H1 (cell line): ENCODE measurements around the gene PHEX. TPM values are rescaled to one million over a fixed set of nuclear protein-coding genes. Genes with fewer than 3 reads are reported as not detected.

Experiments used
- CTCF ChIA-PET: fragments of 300-600 bp; sonication (Branson Sonifier 250); formaldehyde crosslinking; loops from one replicate; lab custom pipeline; 2021; ENCODE audit not compliant: partially characterized antibody; lab: Charles Lee
- POLR2A ChIA-PET: fragments of 300-600 bp; sonication (Branson Sonifier 250); formaldehyde crosslinking; loops from one replicate; lab custom pipeline; 2021; ENCODE audit warnings: inconsistent platforms; ENCODE audit not compliant: partially characterized antibody; lab: Charles Lee
- DNase-seq, 2 experiments: peaks; one replicate each; pipeline versions ENCODE4 v3.0.0 to v3.0.0-alpha.2; 2010 to 2022; ENCODE audit warnings: low spot score in 2 of 2, low read depth in 1 of 2, mixed read lengths in 1 of 2
- FAIRE-seq: peaks from 2 replicates; lab custom pipeline; 2011; peaks lifted over from hg19 to GRCh38; lab: Jason Lieb, UNC
- H2AFZ ChIP-seq: 2 replicates; pipeline ENCODE4 v1.8.1; 2012; ENCODE audit warnings: low read length, inconsistent platforms
- H2AK5ac ChIP-seq: 2 replicates; pipeline ENCODE4 v1.6.1; 2013; ENCODE audit warnings: low read depth, low read length
- H2BK120ac ChIP-seq: replicated peaks from 2 replicates; pipeline ENCODE3; 2013; ENCODE audit warnings: low read depth, low read length, inconsistent platforms
- H2BK12ac ChIP-seq: 2 replicates; pipeline ENCODE4 v1.6.1; 2013; ENCODE audit warnings: low read depth, low read length
- H2BK15ac ChIP-seq: 2 replicates; pipeline ENCODE4 v1.6.1; 2013; ENCODE audit warnings: low read length
- H2BK20ac ChIP-seq: 2 replicates; pipeline ENCODE4 v1.6.1; 2013; ENCODE audit warnings: low read length
- H2BK5ac ChIP-seq: 2 replicates; pipeline ENCODE4 v1.6.1; 2013; ENCODE audit warnings: low read depth, low read length
- H3K14ac ChIP-seq: 2 replicates; pipeline ENCODE4 v1.6.1; 2013; ENCODE audit warnings: inconsistent platforms; ENCODE audit not compliant: insufficient read length
- H3K18ac ChIP-seq: 2 replicates; pipeline ENCODE4 v1.6.1; 2013; ENCODE audit warnings: low read length; ENCODE audit errors: extremely low read depth
- H3K23ac ChIP-seq: 2 replicates; pipeline ENCODE4 v1.6.1; 2013; ENCODE audit warnings: inconsistent platforms; ENCODE audit not compliant: insufficient read length
- H3K23me2 ChIP-seq: 2 replicates; pipeline ENCODE4 v1.6.1; 2013; ENCODE audit warnings: low read depth, low read length
- H3K27ac ChIP-seq: 2 replicates; pipeline ENCODE4 v1.6.1; 2011; ENCODE audit warnings: low read depth, low read length, inconsistent platforms
- H3K27me3 ChIP-seq, 4 experiments: replicated peaks in 1 of 4; 1 replicate in 1 of 4; 2 replicates in 3 of 4; pipeline versions ENCODE4 v1.6.1 to v1.8.1; 2011 to 2013; ENCODE audit warnings: low read length in 3 of 4, mild to moderate bottlenecking in 3 of 4, inconsistent platforms in 2 of 4, mixed read lengths in 2 of 4, moderate library complexity in 1 of 4; ENCODE audit not compliant: control insufficient read depth in 3 of 4, insufficient read depth in 3 of 4; ENCODE audit errors: extremely low read depth in 1 of 4
- H3K36me3 ChIP-seq, 4 experiments: 2 replicates each; pipeline versions ENCODE4 v1.6.1 to v1.8.1; 2011 to 2013; ENCODE audit warnings: mild to moderate bottlenecking in 4 of 4, low read length in 3 of 4, moderate library complexity in 2 of 4, control low read depth in 1 of 4, inconsistent platforms in 1 of 4; ENCODE audit not compliant: insufficient read depth in 4 of 4, control insufficient read depth in 2 of 4
- H3K4ac ChIP-seq: replicated peaks from 2 replicates; pipeline ENCODE3; 2013; ENCODE audit warnings: low read length, low read depth, mixed read lengths, inconsistent platforms; ENCODE audit not compliant: insufficient read length
- H3K4me1 ChIP-seq, 4 experiments: replicated peaks in 1 of 4; 1 replicate in 1 of 4; 2 replicates in 3 of 4; pipeline versions ENCODE4 v1.6.1 to v1.8.1; 2011 to 2013; ENCODE audit warnings: low read length in 3 of 4, inconsistent platforms in 2 of 4, mixed read lengths in 1 of 4; ENCODE audit not compliant: insufficient read depth in 4 of 4, control insufficient read depth in 3 of 4
- H3K4me2 ChIP-seq, 2 experiments: 2 replicates each; pipeline versions ENCODE4 v1.6.1 to v1.8.1; 2011 to 2013; ENCODE audit warnings: low read depth in 2 of 2, low read length in 2 of 2, control low read depth in 1 of 2, inconsistent platforms in 1 of 2, mild to moderate bottlenecking in 1 of 2; ENCODE audit not compliant: insufficient read depth in 1 of 2
- H3K4me3 ChIP-seq, 4 experiments: fragments of 200-600, 300-600 bp in 1 of 4; sonication (generic), shearing (Covaris generic), sonication (Bioruptor Twin) in 1 of 4; 2 replicates each; pipeline versions ENCODE4 v1.5.1 to v1.8.1; 2011 to 2016; ENCODE audit warnings: low read length in 4 of 4, low read depth in 3 of 4, control low read depth in 2 of 4, inconsistent platforms in 2 of 4, mild to moderate bottlenecking in 2 of 4, mixed read lengths in 1 of 4, moderate library complexity in 1 of 4; ENCODE audit not compliant: insufficient read depth in 2 of 4; ENCODE audit errors: extremely low read depth in 1 of 4
- H3K56ac ChIP-seq: replicated peaks from 2 replicates; pipeline ENCODE3; 2013; ENCODE audit warnings: low read depth, mild to moderate bottlenecking, mixed read lengths, low read length, inconsistent platforms; ENCODE audit not compliant: insufficient read length
- H3K79me1 ChIP-seq: 2 replicates; pipeline ENCODE4 v1.6.1; 2013; ENCODE audit warnings: low read depth, low read length, control low read depth
- H3K79me2 ChIP-seq, 2 experiments: 2 replicates each; pipeline versions ENCODE4 v1.6.1 to v1.8.1; 2012 to 2013; ENCODE audit warnings: low read length in 2 of 2, mild to moderate bottlenecking in 2 of 2, inconsistent platforms in 1 of 2; ENCODE audit not compliant: insufficient read depth in 2 of 2, control insufficient read depth in 1 of 2
- H3K9ac ChIP-seq, 4 experiments: replicated peaks in 1 of 4; 1 replicate in 1 of 4; 2 replicates in 3 of 4; pipeline versions ENCODE4 v1.6.1 to v1.8.1; 2011 to 2013; ENCODE audit warnings: low read depth in 3 of 4, low read length in 3 of 4, control low read depth in 2 of 4, mild to moderate bottlenecking in 2 of 4, moderate library complexity in 2 of 4, inconsistent platforms in 1 of 4; ENCODE audit errors: extremely low read depth in 1 of 4
- H3K9me3 ChIP-seq, 2 experiments: 2 replicates each; pipeline versions ENCODE4 v1.6.1 to v1.8.1; 2012 to 2013; ENCODE audit warnings: mild to moderate bottlenecking in 2 of 2, moderate library complexity in 2 of 2, control low read depth in 1 of 2, inconsistent platforms in 1 of 2, low read depth in 1 of 2, low read length in 1 of 2, mixed read lengths in 1 of 2; ENCODE audit not compliant: insufficient read depth in 2 of 2
- H4K20me1 ChIP-seq, 2 experiments: replicated peaks in 1 of 2; 2 replicates each; pipeline versions ENCODE3 to v1.8.1; 2011 to 2013; ENCODE audit warnings: inconsistent platforms in 2 of 2, low read length in 2 of 2, mild to moderate bottlenecking in 1 of 2; ENCODE audit not compliant: insufficient read depth in 2 of 2, control insufficient read depth in 1 of 2
- H4K5ac ChIP-seq: 2 replicates; pipeline ENCODE4 v1.6.1; 2013; ENCODE audit warnings: low read length, low read depth, mixed read lengths, inconsistent platforms; ENCODE audit not compliant: insufficient read length
- H4K8ac ChIP-seq: 2 replicates; pipeline ENCODE4 v1.8.0; 2013; ENCODE audit warnings: mild to moderate bottlenecking, moderate library complexity, low read length, inconsistent platforms; ENCODE audit not compliant: insufficient read depth; ENCODE audit errors: extremely low read depth
- H4K91ac ChIP-seq: replicated peaks from 2 replicates; pipeline ENCODE3; 2013; ENCODE audit warnings: low read length, mixed read lengths, inconsistent platforms; ENCODE audit not compliant: insufficient read length
- EGR1 ChIP-seq: IDR thresholded peaks from 2 replicates; pipeline ENCODE4 v1.6.1; 2011; ENCODE audit warnings: low read depth, low read length, borderline replicate concordance
- WGBS, 2 experiments: shearing (Covaris generic) in 1 of 2; methylation state at CpG; one replicate each; pipeline versions ENCODE4 v1.1.6 to v1.1.7; 2013 to 2015; ENCODE audit warnings: low lambda C conversion rate in 2 of 2, mixed read lengths in 2 of 2, inconsistent platforms in 1 of 2, low coverage in 1 of 2, missing lambda C conversion rate in 1 of 2; ENCODE audit not compliant: insufficient replicate concordance in 2 of 2, insufficient coverage in 1 of 2, insufficient read length in 1 of 2; ENCODE audit errors: extremely low coverage in 1 of 2, missing lambda C conversion rate in 1 of 2; 5-methylcytosine and 5-hydroxymethylcytosine counted together
- polyA plus RNA-seq, 7 experiments: library from polyadenylated mRNA; depleted of rRNA in 3 of 7; stranded (reverse) in 5 of 7; unstranded in 2 of 7; fragments of >200 nt in 5 of 7; fragments of 200-250 nt in 2 of 7; gene quantifications; 1 replicate in 5 of 7; 2 replicates in 1 of 7; 4 replicates in 1 of 7; pipeline versions ENCODE4 v1.2.1 to v1.2.3, GENCODE V29; 2011 to 2013; ENCODE audit warnings: missing spikeins in 2 of 7, mixed read lengths in 2 of 7
- total RNA-seq: library from RNA; stranded (reverse); fragmentation: NEBNext Ultra II Directional; extraction: Animal tissue kit (Norgen Biotek cat#: 25700); gene quantifications from 2 replicates; pipeline ENCODE4 v1.2.1, GENCODE V29; 2021
- TF ChIP-seq, protein P1 (sequence below), 3 experiments: IDR thresholded peaks; 1 replicate in 2 of 3; 2 replicates in 1 of 3; pipeline versions ENCODE4 v1.5.1 to v1.6.1; 2011; ENCODE audit warnings: low read length in 3 of 3, mild to moderate bottlenecking in 3 of 3, inconsistent platforms in 2 of 3, low read depth in 1 of 3, moderate library complexity in 1 of 3; ENCODE audit not compliant: insufficient read depth in 1 of 3; ENCODE audit errors: control extremely low read depth in 1 of 3

The PHEX gene
- total and polyA plus RNA-seq, 2 of the 8 experiments (the other 6 are each of a cell fraction or from before 2014, with no cell fraction given), result 0.03 to 0.11 TPM

DNA sequence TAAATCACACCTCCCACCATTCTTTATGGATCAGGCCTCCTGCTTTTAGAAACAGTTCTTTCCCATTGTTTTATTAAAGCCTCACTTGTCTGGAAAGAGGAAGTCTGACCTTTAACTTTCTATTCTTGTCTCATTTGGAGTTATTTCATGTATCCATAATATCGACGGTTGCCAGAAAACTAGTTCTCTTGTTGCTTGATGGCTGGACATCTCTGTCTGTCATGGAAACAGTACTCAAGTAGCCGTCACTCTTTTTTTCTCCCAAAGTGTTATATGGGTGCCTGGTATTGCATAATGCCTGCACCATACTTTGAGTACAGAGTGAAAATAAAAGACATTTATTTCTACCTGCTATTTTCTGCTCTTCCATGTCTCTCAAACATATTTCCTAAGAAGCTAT is 61.4 kb downstream of the PHEX start:
- DNase-seq (no peak), FAIRE-seq (no peak)
- Histone ChIP-seq H2AK5ac (no peak overlapping the region), H3K23ac (no peak overlapping the region), H4K8ac (no peak overlapping the region), H3K36me3 (no peaks in the 10 kb centered on the region), H4K5ac (no peak overlapping the region), H3K79me1 (no peaks in the 10 kb centered on the region), H2BK120ac (no peak overlapping the region), H3K18ac (no peak overlapping the region), H3K14ac (no peak overlapping the region), H3K9ac (no peak overlapping the region), H3K4ac (no peak overlapping the region), H3K4me2 (no peak overlapping the region), H3K56ac (no peak overlapping the region), H3K4me1 (no peaks in the 10 kb centered on the region), H4K91ac (no peak overlapping the region), H2BK20ac (no peak overlapping the region), H3K79me2 (no peaks in the 10 kb centered on the region), H2BK12ac (no peak overlapping the region), H3K23me2 (no peaks in the 10 kb centered on the region; the same call in 1 of the 2 replicates), H3K9me3 (no peaks in the 10 kb centered on the region), H2BK15ac (no peak overlapping the region), H3K27me3 (no peaks in the 10 kb centered on the region), H4K20me1 (no peaks in the 10 kb centered on the region), H2BK5ac (no peak overlapping the region), H3K4me3 (no peak overlapping the region), H2AFZ (no peak overlapping the region), H3K27ac (no peak overlapping the region)
- CTCF ChIA-PET, result interaction anchor here (0.5 to 1.8 kb wide), 2 partner anchors 108 to 1190 kb away, joined by 3 to 5 read pairs; no protein-coding TSS in a partner anchor
- POLR2A ChIA-PET, result no interaction called here
- WGBS, 2 experiments, result 82% methylated on average over 3 of the region's 3 CpGs; no CpG with 5 or more reads in 1 of the 2 experiments
- TF ChIP-seq, protein P1, sequence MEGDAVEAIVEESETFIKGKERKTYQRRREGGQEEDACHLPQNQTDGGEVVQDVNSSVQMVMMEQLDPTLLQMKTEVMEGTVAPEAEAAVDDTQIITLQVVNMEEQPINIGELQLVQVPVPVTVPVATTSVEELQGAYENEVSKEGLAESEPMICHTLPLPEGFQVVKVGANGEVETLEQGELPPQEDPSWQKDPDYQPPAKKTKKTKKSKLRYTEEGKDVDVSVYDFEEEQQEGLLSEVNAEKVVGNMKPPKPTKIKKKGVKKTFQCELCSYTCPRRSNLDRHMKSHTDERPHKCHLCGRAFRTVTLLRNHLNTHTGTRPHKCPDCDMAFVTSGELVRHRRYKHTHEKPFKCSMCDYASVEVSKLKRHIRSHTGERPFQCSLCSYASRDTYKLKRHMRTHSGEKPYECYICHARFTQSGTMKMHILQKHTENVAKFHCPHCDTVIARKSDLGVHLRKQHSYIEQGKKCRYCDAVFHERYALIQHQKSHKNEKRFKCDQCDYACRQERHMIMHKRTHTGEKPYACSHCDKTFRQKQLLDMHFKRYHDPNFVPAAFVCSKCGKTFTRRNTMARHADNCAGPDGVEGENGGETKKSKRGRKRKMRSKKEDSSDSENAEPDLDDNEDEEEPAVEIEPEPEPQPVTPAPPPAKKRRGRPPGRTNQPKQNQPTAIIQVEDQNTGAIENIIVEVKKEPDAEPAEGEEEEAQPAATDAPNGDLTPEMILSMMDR (IDR thresholded peaks at IDR 0.05; ENCODE audit: control extremely low read depth in 1 of 3, insufficient read depth in 1 of 3, low read depth in 1 of 3, low read length in 3 of 3), result no peak
- TF ChIP-seq EGR1, result no peak
